ENCODE data around the gene GJC2. TPM values are rescaled to one million over a fixed set of nuclear protein-coding genes. Genes with fewer than 3 reads are reported as not detected.

GJC2 gene
- total RNA-seq, 1 donor from 2014 or later, result 5.4 TPM

DNA sequence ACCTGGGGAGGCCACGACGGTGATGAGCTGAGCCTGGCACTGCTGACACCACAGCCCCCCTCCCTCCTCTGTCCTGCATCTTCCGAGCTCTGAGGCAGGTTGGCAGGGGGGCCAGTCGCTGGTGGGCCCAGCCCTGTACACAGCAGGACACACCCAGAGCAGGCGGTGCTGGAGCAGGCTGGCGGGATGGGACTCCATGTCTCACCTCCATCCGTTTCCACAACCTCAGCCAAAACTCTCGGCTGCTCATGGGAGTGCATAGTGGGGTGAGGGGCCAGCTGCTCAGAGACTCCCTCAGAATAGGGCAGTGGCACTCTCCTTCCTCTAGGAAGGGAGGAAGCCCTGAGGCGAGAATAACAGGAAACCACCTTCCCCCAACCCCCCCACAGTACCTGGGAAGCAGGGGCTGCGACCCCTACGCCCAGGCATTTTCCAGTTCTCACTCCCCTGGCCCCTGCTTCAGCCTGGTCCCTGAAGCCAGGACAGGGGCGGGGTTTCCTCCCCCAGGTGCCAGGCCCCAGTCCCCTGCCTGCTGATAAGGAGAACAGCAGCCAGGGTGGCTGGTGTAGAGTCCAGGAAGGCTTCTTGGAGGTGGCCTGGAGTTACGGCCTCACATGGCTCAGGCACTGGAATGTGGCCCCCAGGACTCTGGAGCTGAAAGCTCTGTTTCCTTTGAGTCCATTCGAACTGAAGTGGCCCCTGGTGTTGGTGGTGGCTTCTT is 12.7 kb downstream of the GJC2 start:
- Histone ChIP-seq H3K4me3 (no peak overlapping the region), H3K4me1 (peaks cover 0 to 11% of the 10 kb centered on the region in 2 donors), H3K9me3 (no peaks in the 10 kb centered on the region), H3K27ac (peak overlapping the region in 1 of 2 donors; percentile 25), H3K36me3 (no peaks in the 10 kb centered on the region), H3K27me3 (no peaks in the 10 kb centered on the region)
- no peak for DNase-seq (ENCODE audit: low spot score in 2 of 2)
- intact Hi-C loops (cut with DNase I), result no loop called here
- TF ChIP-seq CTCF (IDR thresholded peaks at IDR 0.05), result no peak

DNA sequence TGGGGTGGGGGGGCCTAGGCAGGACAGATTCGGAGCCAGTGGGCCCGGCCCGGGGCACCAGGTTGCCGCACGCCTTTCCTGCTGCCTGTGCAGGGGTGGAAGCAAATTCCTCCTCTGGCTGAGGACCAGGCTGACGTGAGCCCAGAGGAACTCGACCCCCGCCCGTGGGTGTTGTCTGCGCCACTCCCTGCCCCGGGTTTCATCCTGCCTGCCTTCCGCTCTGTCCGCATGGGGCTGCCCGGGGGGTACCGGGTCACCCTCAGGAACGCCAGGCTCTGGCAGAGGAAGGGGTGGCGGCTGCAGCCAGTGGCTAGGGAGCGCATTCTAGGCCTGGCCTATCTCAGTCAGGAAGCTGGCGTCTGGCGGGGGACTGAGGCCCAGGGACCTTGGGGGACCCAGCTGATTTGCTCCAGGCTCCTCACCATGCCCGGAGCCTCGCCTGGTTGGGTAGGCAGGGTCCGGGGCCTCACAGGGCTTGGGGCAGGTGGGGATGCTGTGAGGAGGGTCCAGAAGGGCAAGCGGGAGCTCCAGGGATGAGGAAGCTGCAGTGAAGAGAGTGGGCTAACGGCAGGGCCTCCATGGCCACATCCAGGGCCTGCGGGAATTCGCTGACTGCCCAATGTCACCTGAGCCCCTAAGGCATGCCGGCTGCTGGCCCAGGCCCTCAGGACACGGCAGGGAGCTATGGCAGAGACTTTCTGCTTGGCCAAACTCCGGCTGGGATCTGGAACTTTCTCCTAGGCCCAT is 13.4 kb downstream of the GJC2 start:
- Histone ChIP-seq H3K36me3 (no peaks in the 10 kb centered on the region), H3K9me3 (no peaks in the 10 kb centered on the region), H3K27ac (peak overlapping the region in 1 of 2 donors; percentile 25), H3K27me3 (no peaks in the 10 kb centered on the region), H3K4me3 (no peak overlapping the region), H3K4me1 (peaks cover 0 to 11% of the 10 kb centered on the region in 2 donors)
- TF ChIP-seq CTCF (IDR thresholded peaks at IDR 0.05), result no peak
- no peak for DNase-seq (ENCODE audit: low spot score in 2 of 2)
- intact Hi-C loops (cut with DNase I), result no loop called here

GRCh38 chr1:228163776-228164519 is 14.2 kb downstream of the GJC2 start:
- Histone ChIP-seq H3K4me1 (peaks cover 0 to 11% of the 10 kb centered on the region in 2 donors), H3K4me3 (no peak overlapping the region), H3K27me3 (no peaks in the 10 kb centered on the region), H3K36me3 (no peaks in the 10 kb centered on the region), H3K9me3 (no peaks in the 10 kb centered on the region), H3K27ac (peak overlapping the region in 1 of 2 donors; percentile 20)
- DNase-seq (ENCODE audit: low spot score in 2 of 2), result no peak
- no peak for TF ChIP-seq CTCF (IDR thresholded peaks at IDR 0.05)
- intact Hi-C loops (cut with DNase I), result no loop called here

- Histone ChIP-seq H3K4me3 (peak overlapping the region; percentile 80 to 91), H3K9me3 (no peaks in the 10 kb centered on the region), H3K27ac (peak overlapping the region; percentile 94 to 98), H3K36me3 (no peaks in the 10 kb centered on the region), H3K4me1 (peaks cover 0 to 11% of the 10 kb centered on the region in 2 donors), H3K27me3 (no peaks in the 10 kb centered on the region)
- intact Hi-C loops (cut with DNase I), result loop anchor here (1.0 to 5.0 kb wide), 4 partner anchors 15 to 376 kb away; partner anchors contain the start of genes ARF1 and GJC2
- no peak for TF ChIP-seq CTCF (IDR thresholded peaks at IDR 0.05)
- no peak for DNase-seq (ENCODE audit: low spot score in 2 of 2)
Observed at GRCh38 chr1:228164561-228165371, 15.0 kb downstream of the GJC2 start.
